HG03520 (cell line): ENCODE data around the gene PHLPP1.

Experiments used
- ATAC-seq: cut with Tn5 transposase; IDR thresholded peaks from one replicate; pipeline ENCODE4 v1.9.1; 2021; ENCODE audit warnings: mild to moderate bottlenecking, moderate library complexity; ENCODE audit not compliant: unreplicated experiment

PHLPP1 gene

GRCh38 chr18:62928326-62928725 is 213.0 kb downstream of the PHLPP1 start:
- ATAC-seq: no peak

GRCh38 chr18:62933261-62933887 is 218.0 kb downstream of the PHLPP1 start:
- no peak for ATAC-seq

GRCh38 chr18:62935994-62936393 is 220.7 kb downstream of the PHLPP1 start:
- no peak for ATAC-seq

GRCh38 chr18:62937065-62937464 is 221.7 kb downstream of the PHLPP1 start:
- ATAC-seq: no peak

GRCh38 chr18:62938006-62938405 is 222.7 kb downstream of the PHLPP1 start:
- no peak for ATAC-seq

- ATAC-seq: peak; percentile 73
These were observed 223.1 kb downstream of the PHLPP1 start for GRCh38 chr18:62938487-62938886.

- ATAC-seq: no peak
These were observed 224.1 kb downstream of the PHLPP1 start for GRCh38 chr18:62939433-62939832.

- no peak for ATAC-seq
These were observed 224.6 kb downstream of the PHLPP1 start for GRCh38 chr18:62939926-62940325.

GRCh38 chr18:62942578-62942977 is 227.2 kb downstream of the PHLPP1 start:
- no peak for ATAC-seq

GRCh38 chr18:62944454-62944853 is 229.1 kb downstream of the PHLPP1 start:
- ATAC-seq: no peak

- no peak for ATAC-seq
These were observed 233.4 kb downstream of the PHLPP1 start for GRCh38 chr18:62948788-62949187.

GRCh38 chr18:62950246-62950645 is 234.9 kb downstream of the PHLPP1 start:
- no peak for ATAC-seq

- no peak for ATAC-seq
These were observed 237.5 kb downstream of the PHLPP1 start for GRCh38 chr18:62952807-62953206.

- ATAC-seq: no peak
These were observed 238.3 kb downstream of the PHLPP1 start for GRCh38 chr18:62953663-62954062.

- no peak for ATAC-seq
These were observed 239.0 kb downstream of the PHLPP1 start for GRCh38 chr18:62954366-62954765.

- no peak for ATAC-seq
These were observed 242.6 kb downstream of the PHLPP1 start for GRCh38 chr18:62957885-62958472.

GRCh38 chr18:62959481-62959880 is 244.1 kb downstream of the PHLPP1 start:
- ATAC-seq: no peak

- no peak for ATAC-seq
These were observed 248.2 kb downstream of the PHLPP1 start for GRCh38 chr18:62963507-62963906.

GRCh38 chr18:62964432-62964831 is 249.1 kb downstream of the PHLPP1 start:
- no peak for ATAC-seq

- ATAC-seq: no peak
These were observed 251.7 kb downstream of the PHLPP1 start for GRCh38 chr18:62967089-62967488.

- no peak for ATAC-seq
These were observed 258.3 kb downstream of the PHLPP1 start for GRCh38 chr18:62973689-62974088.

- ATAC-seq: no peak
These were observed 259.0 kb downstream of the PHLPP1 start for GRCh38 chr18:62974388-62974787.
